Ishikawa (cell line): ENCODE data around the gene MAN2B2.

ENCODE experiments used
- CEBPB ChIP-seq: IDR thresholded peaks from 2 replicates; pipeline ENCODE4 v1.6.1; 2012
- CREB1 ChIP-seq: IDR thresholded peaks from 2 replicates; pipeline ENCODE4 v1.6.1; 2012; ENCODE audit warnings: low read depth
- EGR1 ChIP-seq: IDR thresholded peaks from 2 replicates; pipeline ENCODE4 v1.6.1; 2012
- EP300 ChIP-seq: IDR thresholded peaks from 2 replicates; pipeline ENCODE4 v1.6.1; 2012; ENCODE audit warnings: borderline replicate concordance
- FOXM1 ChIP-seq: IDR thresholded peaks from 2 replicates; pipeline ENCODE4 v1.6.1; 2012; ENCODE audit warnings: low read depth, borderline replicate concordance
- MAX ChIP-seq: IDR thresholded peaks from 2 replicates; pipeline ENCODE4 v1.6.1; 2012
- NFIC ChIP-seq: IDR thresholded peaks from 2 replicates; pipeline ENCODE4 v1.6.1; 2012
- RAD21 ChIP-seq: IDR thresholded peaks from 2 replicates; pipeline ENCODE4 v1.6.1; 2012; ENCODE audit warnings: low read depth
- TAF1 ChIP-seq: IDR thresholded peaks from 2 replicates; pipeline ENCODE4 v1.6.1; 2012; ENCODE audit warnings: low read depth, mild to moderate bottlenecking
- TCF12 ChIP-seq: IDR thresholded peaks from 2 replicates; pipeline ENCODE4 v1.6.1; 2012; ENCODE audit warnings: low read depth
- TEAD4 ChIP-seq: IDR thresholded peaks from 2 replicates; pipeline ENCODE4 v1.6.1; 2012
- YY1 ChIP-seq: IDR thresholded peaks from 2 replicates; pipeline ENCODE4 v1.6.1; 2012; ENCODE audit warnings: low read depth
- ZBTB7A ChIP-seq: IDR thresholded peaks from 2 replicates; pipeline ENCODE4 v1.6.1; 2012; ENCODE audit warnings: low read depth
- TF ChIP-seq, protein P1 (sequence below): IDR thresholded peaks from 2 replicates; pipeline ENCODE4 v1.6.1; 2012; ENCODE audit warnings: low read depth, mild to moderate bottlenecking
- TF ChIP-seq, protein P2 (sequence below): IDR thresholded peaks from 2 replicates; pipeline ENCODE4 v1.6.1; 2012

The MAN2B2 gene

DNA sequence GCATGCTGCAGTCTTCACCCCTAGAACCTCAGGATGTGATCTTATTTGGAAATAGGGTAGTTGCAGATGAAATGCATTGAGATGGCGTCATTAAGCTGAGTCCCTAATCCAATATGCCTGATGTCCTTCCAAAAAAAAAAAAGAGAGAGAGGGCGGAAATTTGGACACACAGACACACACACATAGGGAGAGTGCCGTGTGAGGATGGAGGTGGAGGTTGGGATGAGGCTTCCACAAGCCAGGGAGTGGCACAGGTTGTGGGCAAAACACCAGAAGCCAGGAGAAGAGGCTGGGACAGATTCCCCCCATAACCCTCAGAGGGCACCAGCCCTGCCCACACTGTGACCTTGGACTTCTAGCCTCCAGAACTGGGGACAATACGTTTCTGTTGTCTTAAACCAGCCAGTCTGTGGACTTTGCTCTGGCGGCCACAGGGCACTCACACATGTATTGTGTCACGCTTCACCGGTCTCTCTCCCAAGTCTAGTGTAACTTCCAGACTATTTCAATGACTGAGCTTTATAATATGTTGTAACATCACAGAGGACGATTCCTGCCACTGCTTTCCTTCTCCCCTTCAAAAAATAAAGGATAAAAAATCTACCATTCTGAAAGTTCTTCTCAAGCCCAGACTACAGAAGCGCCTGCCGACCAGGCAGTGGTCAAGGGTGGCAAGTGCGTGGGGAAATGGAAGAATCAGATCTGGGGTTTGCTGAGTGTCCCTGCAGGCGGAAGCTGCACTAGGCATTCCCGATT is 35.8 kb upstream of the MAN2B2 start:
- TF ChIP-seq ZBTB7A (no peak), TCF12 (no peak), TAF1 (no peak), TEAD4 (no peak), CREB1 (no peak), EGR1 (no peak), MAX (no peak), CEBPB (no peak), FOXM1 (no peak), NFIC (no peak), EP300 (no peak), RAD21 (no peak), YY1 (no peak)
- TF ChIP-seq, protein P1, sequence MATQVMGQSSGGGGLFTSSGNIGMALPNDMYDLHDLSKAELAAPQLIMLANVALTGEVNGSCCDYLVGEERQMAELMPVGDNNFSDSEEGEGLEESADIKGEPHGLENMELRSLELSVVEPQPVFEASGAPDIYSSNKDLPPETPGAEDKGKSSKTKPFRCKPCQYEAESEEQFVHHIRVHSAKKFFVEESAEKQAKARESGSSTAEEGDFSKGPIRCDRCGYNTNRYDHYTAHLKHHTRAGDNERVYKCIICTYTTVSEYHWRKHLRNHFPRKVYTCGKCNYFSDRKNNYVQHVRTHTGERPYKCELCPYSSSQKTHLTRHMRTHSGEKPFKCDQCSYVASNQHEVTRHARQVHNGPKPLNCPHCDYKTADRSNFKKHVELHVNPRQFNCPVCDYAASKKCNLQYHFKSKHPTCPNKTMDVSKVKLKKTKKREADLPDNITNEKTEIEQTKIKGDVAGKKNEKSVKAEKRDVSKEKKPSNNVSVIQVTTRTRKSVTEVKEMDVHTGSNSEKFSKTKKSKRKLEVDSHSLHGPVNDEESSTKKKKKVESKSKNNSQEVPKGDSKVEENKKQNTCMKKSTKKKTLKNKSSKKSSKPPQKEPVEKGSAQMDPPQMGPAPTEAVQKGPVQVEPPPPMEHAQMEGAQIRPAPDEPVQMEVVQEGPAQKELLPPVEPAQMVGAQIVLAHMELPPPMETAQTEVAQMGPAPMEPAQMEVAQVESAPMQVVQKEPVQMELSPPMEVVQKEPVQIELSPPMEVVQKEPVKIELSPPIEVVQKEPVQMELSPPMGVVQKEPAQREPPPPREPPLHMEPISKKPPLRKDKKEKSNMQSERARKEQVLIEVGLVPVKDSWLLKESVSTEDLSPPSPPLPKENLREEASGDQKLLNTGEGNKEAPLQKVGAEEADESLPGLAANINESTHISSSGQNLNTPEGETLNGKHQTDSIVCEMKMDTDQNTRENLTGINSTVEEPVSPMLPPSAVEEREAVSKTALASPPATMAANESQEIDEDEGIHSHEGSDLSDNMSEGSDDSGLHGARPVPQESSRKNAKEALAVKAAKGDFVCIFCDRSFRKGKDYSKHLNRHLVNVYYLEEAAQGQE = no peak
- TF ChIP-seq, protein P2, sequence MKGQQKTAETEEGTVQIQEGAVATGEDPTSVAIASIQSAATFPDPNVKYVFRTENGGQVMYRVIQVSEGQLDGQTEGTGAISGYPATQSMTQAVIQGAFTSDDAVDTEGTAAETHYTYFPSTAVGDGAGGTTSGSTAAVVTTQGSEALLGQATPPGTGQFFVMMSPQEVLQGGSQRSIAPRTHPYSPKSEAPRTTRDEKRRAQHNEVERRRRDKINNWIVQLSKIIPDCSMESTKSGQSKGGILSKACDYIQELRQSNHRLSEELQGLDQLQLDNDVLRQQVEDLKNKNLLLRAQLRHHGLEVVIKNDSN = no peak

- TF ChIP-seq TAF1 = no peak
- no peak for TF ChIP-seq MAX
- TF ChIP-seq ZBTB7A = no peak
- no peak for TF ChIP-seq TCF12
- TF ChIP-seq YY1 = no peak
- TF ChIP-seq, protein P1 = no peak
- no peak for TF ChIP-seq TEAD4
- no peak for TF ChIP-seq EGR1
Observed at GRCh38 chr4:6540879-6541278, 34.1 kb upstream of the MAN2B2 start.

- no peak for TF ChIP-seq CREB1
- TF ChIP-seq TAF1 = no peak
- TF ChIP-seq YY1 = no peak
- no peak for TF ChIP-seq MAX
- no peak for TF ChIP-seq FOXM1
- TF ChIP-seq RAD21 = no peak
- TF ChIP-seq, protein P2 = no peak
- no peak for TF ChIP-seq TCF12
- TF ChIP-seq NFIC = no peak
- no peak for TF ChIP-seq TEAD4
- TF ChIP-seq EP300 = no peak
- no peak for TF ChIP-seq ZBTB7A
- TF ChIP-seq EGR1 = no peak
- TF ChIP-seq, protein P1 = no peak
Observed at GRCh38 chr4:6541789-6542188, 33.2 kb upstream of the MAN2B2 start.

DNA sequence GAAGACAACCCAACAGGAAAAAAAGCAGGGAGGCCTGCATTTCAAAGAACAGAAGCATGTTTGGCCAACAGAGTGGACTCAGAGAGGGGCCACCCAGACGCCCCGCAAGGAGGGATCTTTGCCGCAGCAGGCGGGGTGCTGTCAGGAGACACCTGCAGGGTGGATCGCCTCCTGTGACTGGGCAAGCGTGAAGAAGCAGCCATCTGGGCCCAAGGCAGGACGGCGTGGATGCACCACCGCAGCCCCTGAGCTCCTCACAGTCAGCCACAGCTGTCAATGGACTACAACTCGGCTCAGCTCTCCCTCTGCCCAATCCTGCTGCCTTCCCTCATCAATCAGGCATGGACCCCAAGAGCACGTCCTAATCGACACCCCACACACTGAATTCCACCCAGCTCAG is 32.0 kb upstream of the MAN2B2 start:
- no peak for TF ChIP-seq CREB1
- no peak for TF ChIP-seq FOXM1
- no peak for TF ChIP-seq YY1
- TF ChIP-seq, protein P1 = no peak
- no peak for TF ChIP-seq TCF12
- TF ChIP-seq TEAD4 = no peak
- TF ChIP-seq, protein P2 = no peak
- no peak for TF ChIP-seq EP300
- TF ChIP-seq MAX = no peak
